Glomerular visceral epithelial cell (primary cell): ENCODE results near the gene CSK.
A peak's percentile ranks its signal among the peaks of the same experiment; 100 is the strongest.
"Not testable (repeated sequence)": the region's sequence is repeated elsewhere in the genome, so short reads cannot be mapped to it uniquely, and the experiment has no call there.

Source experiments
- DNase-seq: peaks from one replicate; pipeline ENCODE4 v3.0.0-alpha.2; 2016; ENCODE audit errors: extremely low spot score

The CSK gene

DNA sequence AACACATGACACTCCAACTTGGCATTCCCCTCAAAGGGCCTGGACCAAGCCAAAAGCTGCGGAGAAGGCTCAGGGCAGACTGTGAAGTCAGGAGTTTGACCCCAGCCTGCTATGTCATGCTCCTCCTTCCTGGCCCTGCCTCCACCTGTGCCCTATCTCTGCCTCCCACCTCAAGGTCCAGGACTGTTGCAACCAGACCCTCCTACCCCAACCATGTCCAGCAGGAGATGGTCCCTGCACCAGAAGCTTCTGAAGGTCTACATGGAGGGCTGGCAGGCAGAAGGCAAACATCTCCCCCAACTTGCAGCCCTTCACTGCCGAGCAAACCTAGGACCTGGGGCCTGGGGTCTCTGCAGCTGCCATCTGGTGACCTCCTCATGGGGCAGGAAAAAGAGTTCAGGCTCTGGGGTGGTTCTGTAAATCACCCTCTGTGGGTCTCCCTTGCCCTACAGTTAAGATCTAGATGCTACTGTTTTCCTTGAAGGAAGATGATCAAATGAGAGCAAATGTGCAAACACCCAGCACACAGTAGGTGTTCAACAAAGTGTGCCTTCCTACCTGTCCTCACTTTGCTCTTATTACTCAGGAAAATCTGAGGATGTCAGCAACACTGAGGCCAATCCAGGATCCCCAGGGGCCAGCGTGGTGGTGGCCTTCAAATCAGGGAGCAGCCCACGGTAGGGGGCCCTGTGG, 11.5 kb upstream of the CSK start:
- no peak for DNase-seq

GRCh38 chr15:74773329-74773728, 8.6 kb upstream of the CSK start:
- no peak for DNase-seq

GRCh38 chr15:74773731-74774252, 8.1 kb upstream of the CSK start:
- DNase-seq, result no peak

DNA sequence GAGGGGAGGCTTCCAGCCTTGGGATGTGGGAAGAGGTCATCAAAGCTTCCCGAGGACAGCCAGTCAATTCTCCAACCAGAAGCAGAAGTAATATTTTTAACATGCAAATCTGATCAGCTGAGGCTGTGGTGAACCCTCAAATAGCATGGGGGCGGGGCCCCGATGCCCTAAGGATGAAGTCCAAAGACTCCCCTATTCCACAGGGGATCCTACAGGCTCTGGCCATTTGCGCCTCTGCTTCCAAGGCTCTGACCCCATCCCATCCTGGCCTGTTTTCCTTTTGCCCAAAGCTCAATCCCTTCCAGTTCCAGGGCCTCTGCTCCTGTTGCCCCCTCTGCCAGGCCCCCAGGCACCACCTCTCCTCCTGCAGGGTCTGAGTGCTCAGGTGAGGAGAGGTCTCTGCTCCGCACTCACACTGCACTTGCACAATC, 6.7 kb upstream of the CSK start:
- DNase-seq, result no peak

DNA sequence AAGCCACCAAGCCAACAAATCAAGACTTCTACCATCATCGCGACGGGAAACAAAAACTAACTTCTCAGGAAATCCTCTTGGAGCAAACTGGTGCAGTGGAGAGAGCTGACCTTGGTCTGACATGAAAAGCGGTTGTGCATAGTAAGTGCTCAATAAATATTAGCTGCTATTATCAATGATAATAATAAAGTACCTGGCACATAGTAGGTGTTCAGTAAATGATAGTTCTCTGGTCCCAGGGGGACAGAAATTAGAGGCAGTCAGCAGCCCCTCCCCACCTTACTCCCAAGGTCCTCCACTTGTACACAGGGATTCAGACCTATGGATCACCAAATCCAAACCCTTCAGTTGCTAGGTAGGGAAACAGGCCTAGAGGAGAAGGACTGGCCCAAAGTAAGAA, 6.0 kb upstream of the CSK start:
- no peak for DNase-seq

- DNase-seq, result no peak
Measured at GRCh38 chr15:74776821-74777768, 4.8 kb upstream of the CSK start.

DNA sequence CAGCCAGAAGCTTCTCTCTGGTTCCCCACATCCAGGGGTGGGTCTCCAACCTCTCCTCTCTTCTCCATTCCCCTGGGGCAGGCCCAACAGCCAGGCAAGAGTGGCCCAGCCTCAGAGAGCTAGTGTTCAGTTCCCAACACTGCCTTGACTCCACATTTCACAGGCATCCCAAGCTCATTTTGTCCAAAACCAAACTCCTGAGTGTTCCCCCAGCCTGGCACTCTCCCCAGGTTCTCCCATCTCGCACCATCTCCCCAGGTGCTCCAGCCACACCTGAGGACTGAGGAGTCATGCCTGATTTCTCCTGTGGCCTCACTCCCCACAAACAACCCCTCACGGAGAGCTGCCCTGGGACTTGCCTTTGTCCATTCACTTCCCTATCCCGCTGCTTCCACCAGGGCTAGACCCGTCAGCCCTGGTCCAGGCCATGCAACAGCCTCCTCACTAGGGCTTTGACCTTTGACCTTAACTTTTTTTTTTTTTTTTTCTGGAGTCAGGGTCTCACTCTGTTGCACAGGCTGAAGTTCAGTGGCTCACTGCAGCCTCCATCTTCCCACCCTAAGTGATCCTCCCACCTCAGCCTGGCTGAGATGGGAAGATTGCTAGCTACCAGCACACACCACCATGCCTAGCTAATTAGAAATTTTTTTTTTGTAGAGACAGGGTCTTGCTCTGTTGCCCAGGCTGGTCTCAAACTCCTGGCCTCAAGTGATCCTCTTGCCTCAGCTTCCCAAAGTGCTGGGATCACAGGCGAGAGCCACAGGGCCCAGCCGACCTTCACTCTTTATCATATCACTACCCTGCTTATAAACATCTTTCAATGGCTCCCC, 3.9 kb upstream of the CSK start:
- no peak for DNase-seq

DNA sequence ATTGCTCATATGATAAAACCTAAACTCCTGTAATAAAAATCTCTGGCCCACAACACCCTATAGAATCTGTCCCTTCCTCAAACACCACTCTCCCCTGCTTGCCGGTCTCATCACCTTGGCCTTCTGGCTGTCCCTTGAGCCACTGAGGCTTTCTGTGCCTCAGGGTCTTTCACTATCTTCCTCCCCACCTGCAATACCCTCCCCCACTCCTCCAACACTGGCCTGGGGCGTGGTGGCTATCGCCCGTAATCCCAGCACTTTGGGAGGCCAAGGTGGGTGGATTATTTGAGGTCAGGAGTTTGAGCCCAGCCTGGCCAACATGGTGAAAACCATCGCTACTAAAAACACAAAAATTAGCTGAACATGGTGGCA, 3.3 kb upstream of the CSK start:
- DNase-seq, result no peak

GRCh38 chr15:74779162-74779648, 2.7 kb upstream of the CSK start:
- no peak for DNase-seq

- no peak for DNase-seq
Measured at GRCh38 chr15:74780523-74781430, 1.1 kb upstream of the CSK start.

- peak; percentile 27 for DNase-seq
Measured at GRCh38 chr15:74782259-74783071, 585 bp downstream of the CSK start.

GRCh38 chr15:74783072-74783807, 1.4 kb downstream of the CSK start:
- DNase-seq, result peak; percentile 53

DNA sequence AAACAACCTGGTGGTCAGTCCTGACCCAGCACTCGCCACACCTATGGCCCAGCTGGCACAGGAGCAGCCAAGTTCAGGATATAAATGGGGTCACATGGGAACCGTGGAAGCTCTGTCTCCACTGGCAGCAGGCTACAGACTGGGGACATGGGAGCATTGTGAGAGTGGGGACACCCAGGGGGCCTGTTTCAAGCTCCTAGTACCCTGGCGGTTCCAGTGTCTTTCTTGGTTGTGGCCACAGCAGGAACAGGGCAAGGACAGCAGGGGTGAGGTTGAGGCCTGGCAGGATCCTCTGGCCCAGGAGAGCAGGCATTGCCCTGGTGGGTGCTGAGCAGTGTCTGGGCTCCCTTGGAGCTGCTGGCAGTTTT, 1.9 kb downstream of the CSK start:
- DNase-seq, result no peak

DNA sequence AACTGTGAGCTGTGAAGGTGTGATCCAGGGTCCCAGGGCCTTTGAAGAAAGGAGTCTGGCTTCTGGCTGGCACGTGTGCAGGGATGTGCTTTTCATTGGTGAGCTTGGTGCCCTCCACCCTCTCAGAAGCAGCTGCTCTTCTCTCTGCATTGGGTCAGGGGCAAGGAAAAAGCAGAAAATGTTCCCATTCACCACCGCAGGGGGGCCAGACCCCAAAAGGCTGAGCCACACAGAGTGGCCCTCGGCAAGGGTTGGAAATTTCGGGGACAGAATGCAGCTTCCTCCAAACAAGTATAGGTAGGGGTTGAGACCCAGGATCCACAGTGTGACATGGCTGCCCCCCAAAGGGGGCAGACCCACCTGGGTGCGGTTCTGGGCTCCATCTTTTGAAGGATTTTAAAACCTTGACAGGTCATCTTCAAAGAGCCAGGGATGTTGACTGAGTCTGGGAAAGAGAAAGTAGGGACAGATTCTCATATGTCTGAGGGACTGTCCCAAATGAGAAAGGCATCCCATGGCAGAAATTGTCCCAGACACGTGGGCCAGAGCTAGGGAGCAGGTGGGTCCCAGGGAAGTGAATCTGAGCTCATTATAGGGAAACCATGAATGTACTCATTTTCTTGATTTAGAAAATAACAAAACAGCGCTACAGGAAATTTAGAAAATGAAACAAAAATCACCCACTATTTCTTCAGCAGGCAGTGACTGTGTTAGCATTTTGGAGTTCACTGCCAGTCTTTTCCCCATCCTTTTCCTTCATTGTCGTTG, 2.7 kb downstream of the CSK start:
- no peak for DNase-seq

GRCh38 chr15:74785194-74786032, 3.5 kb downstream of the CSK start:
- DNase-seq, result no peak

DNA sequence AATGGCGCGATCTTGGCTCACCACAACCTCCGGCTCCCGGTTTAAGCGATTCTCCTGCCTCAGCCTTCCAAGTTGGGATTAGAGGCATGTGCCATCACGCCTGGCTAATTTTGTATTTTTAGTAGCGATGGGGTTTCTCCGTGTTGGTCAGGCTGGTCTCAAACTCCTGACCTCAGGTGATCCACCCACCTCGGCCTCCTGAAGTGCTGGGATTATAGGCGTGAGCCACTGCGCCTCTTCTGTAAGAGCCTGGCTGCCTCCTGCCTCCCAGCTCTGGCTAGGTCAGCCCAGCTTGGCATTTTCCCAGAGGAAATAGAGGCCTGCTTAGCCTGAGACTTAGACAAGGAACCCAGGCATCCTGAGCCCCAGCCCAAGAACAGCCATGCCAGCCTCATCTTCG, 4.2 kb downstream of the CSK start:
- not testable (repeated sequence) for DNase-seq

DNA sequence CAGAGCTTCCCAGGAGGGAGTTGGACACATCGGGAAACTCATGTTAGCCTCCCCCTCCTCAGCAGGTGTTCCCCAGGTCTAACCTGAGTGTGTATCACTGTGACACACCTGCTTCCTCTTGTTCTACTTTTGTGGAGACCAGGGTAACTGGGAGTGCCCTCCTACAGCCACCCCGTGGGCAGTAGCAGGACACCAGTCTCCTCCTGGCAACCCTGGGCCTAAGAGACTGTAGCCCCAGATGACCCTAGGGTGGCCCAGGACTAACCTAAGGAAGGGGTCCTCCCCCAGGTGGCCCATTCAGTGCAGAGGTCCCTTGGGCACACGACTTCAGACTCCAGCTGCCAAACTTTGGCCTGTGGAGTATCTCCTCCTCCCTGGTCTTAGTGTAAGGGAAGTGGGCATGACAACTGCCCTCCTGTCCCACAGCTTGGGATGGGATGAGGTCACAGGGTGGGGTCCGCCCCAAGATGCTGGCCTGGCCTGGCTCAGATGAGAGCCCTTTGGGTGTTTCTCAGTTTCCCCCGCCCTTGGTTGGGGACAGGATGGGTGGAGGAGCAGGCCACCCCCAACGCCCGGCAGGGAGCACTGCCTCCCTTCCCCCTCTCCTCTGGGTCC, 4.8 kb downstream of the CSK start:
- DNase-seq, result no peak
